Measurements from ENCODE around the gene ANKRD44. TPM values are rescaled to one million over a fixed set of nuclear protein-coding genes. Genes with fewer than 3 reads are reported as not detected.

Gene ANKRD44
- total RNA-seq, 4 donors from 2014 or later, result 1.8 to 6.3 (median 3.0) TPM

DNA sequence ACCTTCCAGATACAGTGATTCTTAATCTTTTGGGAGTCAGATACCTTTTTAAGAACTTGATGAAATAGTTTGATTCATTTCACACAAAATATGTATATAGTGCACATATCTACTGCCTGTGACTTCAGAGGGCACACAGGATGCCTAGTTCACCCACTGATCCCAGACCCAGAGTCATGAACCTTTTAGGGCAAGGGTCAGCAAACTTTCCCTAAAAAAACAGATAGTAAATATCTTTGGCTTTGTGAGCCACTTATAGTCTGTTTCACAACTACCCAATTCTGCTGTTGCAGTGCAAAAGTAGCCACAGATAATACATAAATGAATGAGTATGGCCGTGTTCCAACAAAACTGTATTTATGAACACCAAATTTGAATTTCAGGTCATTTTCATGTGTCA, 124.9 kb downstream of the ANKRD44 start:
- H3K4me3 ChIP-seq, result no peak overlapping the region
- DNase-seq (no peak), ATAC-seq (no peak)
- peaks cover 18 to 19% of the 10 kb centered on the region in 2 donors for H3K4me1 ChIP-seq
- H3K27me3 ChIP-seq, result no peaks in the 10 kb centered on the region
- in situ Hi-C loops (cut with MboI; ENCODE audit: low sequenced_read_pairs in 4 of 4), result loop anchor here in 1 of 4 donors (10.0 kb wide), 1 partner anchor 199 kb away; no protein-coding TSS in a partner anchor
- TF ChIP-seq, protein P1, sequence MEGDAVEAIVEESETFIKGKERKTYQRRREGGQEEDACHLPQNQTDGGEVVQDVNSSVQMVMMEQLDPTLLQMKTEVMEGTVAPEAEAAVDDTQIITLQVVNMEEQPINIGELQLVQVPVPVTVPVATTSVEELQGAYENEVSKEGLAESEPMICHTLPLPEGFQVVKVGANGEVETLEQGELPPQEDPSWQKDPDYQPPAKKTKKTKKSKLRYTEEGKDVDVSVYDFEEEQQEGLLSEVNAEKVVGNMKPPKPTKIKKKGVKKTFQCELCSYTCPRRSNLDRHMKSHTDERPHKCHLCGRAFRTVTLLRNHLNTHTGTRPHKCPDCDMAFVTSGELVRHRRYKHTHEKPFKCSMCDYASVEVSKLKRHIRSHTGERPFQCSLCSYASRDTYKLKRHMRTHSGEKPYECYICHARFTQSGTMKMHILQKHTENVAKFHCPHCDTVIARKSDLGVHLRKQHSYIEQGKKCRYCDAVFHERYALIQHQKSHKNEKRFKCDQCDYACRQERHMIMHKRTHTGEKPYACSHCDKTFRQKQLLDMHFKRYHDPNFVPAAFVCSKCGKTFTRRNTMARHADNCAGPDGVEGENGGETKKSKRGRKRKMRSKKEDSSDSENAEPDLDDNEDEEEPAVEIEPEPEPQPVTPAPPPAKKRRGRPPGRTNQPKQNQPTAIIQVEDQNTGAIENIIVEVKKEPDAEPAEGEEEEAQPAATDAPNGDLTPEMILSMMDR (IDR thresholded peaks at IDR 0.05 in 4 of 5, conservative IDR thresholded peaks at IDR 0.05 in 1 of 5), result no peak
- no peak for TF ChIP-seq POLR2A (IDR thresholded peaks at IDR 0.05)
- H3K36me3 ChIP-seq, result no peaks in the 10 kb centered on the region
- intact Hi-C loops (cut with DNase I; ENCODE audit: low total_unique reads), result loop anchor here (2.0 to 10.0 kb wide), 2 partner anchors 119 to 1531 kb away; partner anchors contain the start of gene SLC39A10
- H3K9me3 ChIP-seq, result no peaks in the 10 kb centered on the region
- peak overlapping the region; percentile 64 to 74 (median 73) for H3K27ac ChIP-seq

DNA sequence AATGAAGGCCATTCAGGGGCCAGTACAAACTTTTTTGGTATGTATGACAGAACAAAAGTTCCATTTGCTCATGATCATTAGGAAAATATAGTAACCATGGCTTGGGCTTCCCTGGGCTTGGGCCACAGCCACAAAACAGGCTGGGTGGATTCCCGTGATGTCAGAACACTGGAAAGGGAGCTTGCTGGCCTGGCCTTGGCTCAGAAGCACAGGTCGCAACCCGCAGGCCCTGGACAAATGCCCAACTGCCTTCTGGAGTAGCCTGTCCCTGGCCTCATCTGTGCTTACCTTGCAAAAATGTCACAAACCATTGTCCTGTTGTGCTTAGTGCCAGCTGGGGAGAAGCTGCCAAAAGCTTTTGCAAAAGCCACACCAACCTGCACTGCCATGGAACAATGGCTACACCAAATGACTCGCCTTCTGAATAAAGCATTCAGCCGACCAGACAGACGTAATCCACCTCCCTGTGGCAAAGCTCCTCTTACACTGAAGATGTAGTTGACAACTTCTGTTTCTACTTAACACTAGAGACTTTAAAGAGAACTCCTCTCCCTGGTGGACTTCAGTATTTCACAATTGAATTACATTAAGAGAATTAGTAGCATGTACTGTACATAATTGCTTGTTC, 125.5 kb downstream of the ANKRD44 start:
- ATAC-seq (peak; percentile 92 to 93), DNase-seq (peak; percentile 83 to 94)
- in situ Hi-C loops (cut with MboI; ENCODE audit: low sequenced_read_pairs in 4 of 4), result loop anchor here in 1 of 4 donors (10.0 kb wide), 1 partner anchor 200 kb away; no protein-coding TSS in a partner anchor
- intact Hi-C loops (cut with DNase I; ENCODE audit: low total_unique reads), result loop anchor here (2.0 to 10.0 kb wide), 2 partner anchors 120 to 1530 kb away; partner anchors contain the start of gene SLC39A10
- H3K4me1 ChIP-seq, result peaks cover 18 to 24% of the 10 kb centered on the region in 2 donors
- H3K36me3 ChIP-seq, result no peaks in the 10 kb centered on the region
- TF ChIP-seq, protein P1 (IDR thresholded peaks at IDR 0.05 in 4 of 5, conservative IDR thresholded peaks at IDR 0.05 in 1 of 5), result no peak
- TF ChIP-seq POLR2A (IDR thresholded peaks at IDR 0.05), result no peak
- no peak overlapping the region for H3K4me3 ChIP-seq
- peak overlapping the region; percentile 64 to 74 (median 73) for H3K27ac ChIP-seq
- no peaks in the 10 kb centered on the region for H3K9me3 ChIP-seq
- no peaks in the 10 kb centered on the region for H3K27me3 ChIP-seq

DNA sequence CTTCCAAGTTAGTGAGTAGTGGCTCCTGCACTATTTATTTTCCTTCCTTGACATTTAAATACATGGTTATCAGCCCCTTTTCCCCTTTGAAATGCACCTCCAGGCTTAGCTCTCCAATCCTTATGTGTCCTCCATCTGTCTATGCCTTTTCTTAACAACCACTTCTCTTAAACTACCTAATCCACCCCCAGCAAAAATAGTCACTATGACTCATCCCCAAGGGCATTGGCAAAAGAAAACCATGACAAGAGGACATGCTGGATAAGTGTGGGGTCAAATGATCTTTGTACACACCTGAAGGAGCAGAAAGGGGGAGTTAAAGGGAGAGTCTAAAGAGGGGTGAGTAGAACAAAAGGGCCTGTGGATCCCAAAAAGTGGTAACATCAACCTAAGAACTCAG, 127.2 kb downstream of the ANKRD44 start:
- intact Hi-C loops (cut with DNase I; ENCODE audit: low total_unique reads), result loop anchor here (10.0 kb wide), 1 partner anchor 1529 kb away; the partner anchor contains the start of gene SLC39A10
- Histone ChIP-seq H3K27ac (peak overlapping the region in 3 of 4 donors; percentile 5 to 73 (median 37)), H3K9me3 (no peaks in the 10 kb centered on the region), H3K4me1 (peaks cover 18 to 29% of the 10 kb centered on the region in 2 donors), H3K4me3 (no peak overlapping the region), H3K27me3 (no peaks in the 10 kb centered on the region), H3K36me3 (no peaks in the 10 kb centered on the region)
- DNase-seq, result peak in 1 of 2 donors; percentile 33
- TF ChIP-seq, protein P1 (IDR thresholded peaks at IDR 0.05 in 4 of 5, conservative IDR thresholded peaks at IDR 0.05 in 1 of 5), result no peak
- TF ChIP-seq POLR2A (IDR thresholded peaks at IDR 0.05), result no peak
- peak; percentile 49 to 61 for ATAC-seq
- in situ Hi-C loops (cut with MboI; ENCODE audit: low sequenced_read_pairs in 4 of 4), result loop anchor here in 1 of 4 donors (10.0 kb wide), 1 partner anchor 201 kb away; no protein-coding TSS in a partner anchor

DNA sequence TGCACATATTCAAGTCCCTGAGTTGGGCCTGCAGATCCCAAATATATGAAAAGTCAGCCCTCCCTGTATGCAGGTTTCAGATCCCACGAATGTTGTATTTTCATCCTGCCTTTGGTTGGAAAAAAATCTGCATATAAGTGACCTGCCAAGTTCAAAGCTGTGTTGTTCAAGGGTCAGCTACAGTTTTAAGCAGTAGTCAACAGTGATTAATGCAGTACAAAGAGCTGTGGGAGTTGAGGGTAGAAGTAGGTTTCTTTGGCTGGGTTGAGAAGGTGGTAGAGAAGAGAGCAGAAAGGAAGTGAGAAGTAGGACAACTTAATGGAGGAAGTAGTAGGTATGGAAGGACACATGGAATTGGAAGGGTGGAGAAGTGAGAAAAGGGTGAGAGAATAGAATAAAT, 127.9 kb downstream of the ANKRD44 start:
- Histone ChIP-seq H3K4me3 (no peak overlapping the region), H3K27ac (no peak overlapping the region), H3K36me3 (no peaks in the 10 kb centered on the region), H3K27me3 (no peaks in the 10 kb centered on the region), H3K4me1 (peaks cover 18 to 29% of the 10 kb centered on the region in 2 donors), H3K9me3 (no peaks in the 10 kb centered on the region)
- intact Hi-C loops (cut with DNase I; ENCODE audit: low total_unique reads), result loop anchor here (10.0 kb wide), 1 partner anchor 1528 kb away; the partner anchor contains the start of gene SLC39A10
- TF ChIP-seq, protein P1 (IDR thresholded peaks at IDR 0.05 in 4 of 5, conservative IDR thresholded peaks at IDR 0.05 in 1 of 5), result no peak
- TF ChIP-seq POLR2A (IDR thresholded peaks at IDR 0.05), result no peak
- ATAC-seq, result no peak
- in situ Hi-C loops (cut with MboI; ENCODE audit: low sequenced_read_pairs in 4 of 4), result loop anchor here in 1 of 4 donors (10.0 kb wide), 1 partner anchor 202 kb away; no protein-coding TSS in a partner anchor
- no peak for DNase-seq

Data from gastrocnemius medialis (tissue), 4 donors.